Astrocyte (in vitro differentiated cells and primary cell): ENCODE measurements around the gene GIPR. TPM values are rescaled to one million over a fixed set of nuclear protein-coding genes. Genes with fewer than 3 reads are reported as not detected.

Source experiments
- DNase-seq: peaks from one replicate; pipeline ENCODE4 v3.0.0-alpha.2; 2010; ENCODE audit warnings: low read depth
- FAIRE-seq: peaks from 2 replicates; lab custom pipeline; 2011; peaks lifted over from hg19 to GRCh38; lab: Jason Lieb, UNC
- H2AFZ ChIP-seq: 2 replicates; pipeline ENCODE4 v1.6.0; 2012; ENCODE audit warnings: low read depth, low read length, inconsistent platforms
- H3K27ac ChIP-seq: 2 replicates; pipeline ENCODE4 v1.5.1; 2011; ENCODE audit warnings: low read depth, low read length, inconsistent platforms
- H3K27me3 ChIP-seq: 2 replicates; pipeline ENCODE4 v1.6.0; 2011; ENCODE audit warnings: low read length, inconsistent platforms; ENCODE audit not compliant: insufficient read depth
- H3K36me3 ChIP-seq: 2 replicates; pipeline ENCODE4 v1.5.1; 2011; ENCODE audit warnings: low read length, inconsistent platforms; ENCODE audit not compliant: insufficient read depth
- H3K4me1 ChIP-seq: 2 replicates; pipeline ENCODE4 v1.5.1; 2011; ENCODE audit warnings: low read length, inconsistent platforms; ENCODE audit not compliant: insufficient read depth
- H3K4me2 ChIP-seq: 2 replicates; pipeline ENCODE4 v1.6.0; 2012; ENCODE audit warnings: low read length, inconsistent platforms
- H3K4me3 ChIP-seq: 2 replicates; pipeline ENCODE4 v1.5.1; 2011; ENCODE audit warnings: low read depth, mild to moderate bottlenecking, low read length, inconsistent platforms; ENCODE audit not compliant: insufficient read depth
- H3K79me2 ChIP-seq: 2 replicates; pipeline ENCODE4 v1.6.0; 2012; ENCODE audit warnings: mild to moderate bottlenecking, low read length, inconsistent platforms; ENCODE audit not compliant: insufficient read depth
- H3K9ac ChIP-seq: 2 replicates; pipeline ENCODE4 v1.6.0; 2012; ENCODE audit warnings: mild to moderate bottlenecking, low read length, inconsistent platforms
- H3K9me3 ChIP-seq: 2 replicates; pipeline ENCODE4 v1.5.1; 2012; ENCODE audit warnings: low read depth, mild to moderate bottlenecking, low read length, inconsistent platforms; ENCODE audit not compliant: insufficient read depth
- H4K20me1 ChIP-seq: 2 replicates; pipeline ENCODE4 v1.6.0; 2012; ENCODE audit warnings: low read length, inconsistent platforms; ENCODE audit not compliant: insufficient read depth
- H3K27ac Mint-ChIP-seq: one replicate; pipeline ENCODE4 v1.8.0; 2021; ENCODE audit warnings: mild to moderate bottlenecking, mixed read lengths; ENCODE audit not compliant: unreplicated experiment
- H3K27me3 Mint-ChIP-seq: one replicate; pipeline ENCODE4 v1.8.0; 2021; ENCODE audit warnings: low read depth, mixed read lengths; ENCODE audit not compliant: unreplicated experiment
- H3K36me3 Mint-ChIP-seq: one replicate; pipeline ENCODE4 v1.8.0; 2021; ENCODE audit warnings: low read depth, mixed read lengths; ENCODE audit not compliant: unreplicated experiment
- H3K4me1 Mint-ChIP-seq: one replicate; pipeline ENCODE4 v1.8.0; 2021; ENCODE audit warnings: low read depth, mixed read lengths; ENCODE audit not compliant: unreplicated experiment
- H3K4me3 Mint-ChIP-seq: one replicate; pipeline ENCODE4 v1.8.0; 2021; ENCODE audit warnings: mild to moderate bottlenecking, moderate library complexity, mixed read lengths; ENCODE audit not compliant: unreplicated experiment
- H3K9me3 Mint-ChIP-seq: one replicate; pipeline ENCODE4 v1.8.0; 2021; ENCODE audit warnings: mild to moderate bottlenecking, mixed read lengths; ENCODE audit not compliant: unreplicated experiment
- EZH2 ChIP-seq: IDR thresholded peaks from 2 replicates; pipeline ENCODE4 v1.6.1; 2012; ENCODE audit warnings: mild to moderate bottlenecking, low read length, inconsistent platforms; ENCODE audit not compliant: insufficient read depth
- total RNA-seq: library from RNA; stranded (reverse); gene quantifications from 2 replicates; pipeline ENCODE4 v1.2.1, GENCODE V29; 2021
- TF ChIP-seq, protein P1 (sequence below): IDR thresholded peaks from 2 replicates; pipeline ENCODE4 v1.5.1; 2011; ENCODE audit warnings: low read depth, mild to moderate bottlenecking, inconsistent platforms, low read length, moderate library complexity; ENCODE audit not compliant: insufficient read depth

GIPR gene
- total RNA-seq, 1 donor from 2014 or later = 4.4 TPM

DNA sequence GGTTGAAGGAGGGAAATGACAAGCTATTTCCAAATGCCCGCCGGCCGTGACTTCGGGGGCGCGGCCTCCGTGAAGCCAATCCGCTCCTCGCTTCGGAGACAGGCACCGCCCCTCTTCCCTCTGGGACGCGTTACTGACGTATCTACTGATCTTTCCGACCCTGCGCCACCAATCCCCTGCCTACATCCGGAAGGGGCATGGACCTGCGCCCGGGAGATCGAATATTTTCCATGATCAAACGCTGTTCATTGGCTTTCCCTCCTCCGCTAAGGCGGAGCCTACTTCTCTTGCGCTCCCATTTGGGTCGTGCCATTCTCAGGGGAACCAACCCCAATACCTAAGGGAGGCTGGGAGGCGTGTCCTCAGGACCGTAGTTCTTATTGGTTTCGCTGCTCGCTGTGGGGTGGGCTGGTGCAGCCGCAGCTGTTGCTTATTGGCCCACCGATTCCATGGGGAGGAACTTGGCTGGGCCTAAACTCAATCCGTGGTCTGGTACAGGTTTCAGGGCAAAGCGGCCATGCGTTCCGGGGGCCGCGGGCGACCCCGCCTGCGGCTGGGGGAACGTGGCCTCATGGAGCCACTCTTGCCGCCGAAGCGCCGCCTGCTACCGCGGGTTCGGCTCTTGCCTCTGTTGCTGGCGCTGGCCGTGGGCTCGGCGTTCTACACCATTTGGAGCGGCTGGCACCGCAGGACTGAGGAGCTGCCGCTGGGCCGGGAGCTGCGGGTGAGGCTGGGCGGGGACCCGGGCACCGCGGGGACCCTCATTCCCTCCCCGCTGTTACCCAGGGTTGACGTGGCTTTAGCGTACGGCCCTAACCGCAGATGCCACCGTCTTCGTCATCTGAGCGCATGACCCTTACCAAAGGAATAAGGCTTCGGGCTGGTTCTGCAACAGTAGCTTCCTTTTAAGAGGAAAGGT, 24.4 kb downstream of the GIPR start, which contains the start of gene QPCTL:
QPCTL (plus strand) TSS at position 480 of the 919 bp plus-strand sequence; CDS start at position 518, 38 bp downstream.
- DNase-seq (peak; percentile 99), FAIRE-seq (peak; percentile 88)
- H3K4me3 Mint-ChIP-seq = peak within 1 kb of the TSS; percentile 97
- H3K4me2 ChIP-seq = peak within 1 kb of the TSS; percentile 99
- TF ChIP-seq EZH2 = no peak
- TF ChIP-seq, protein P1, sequence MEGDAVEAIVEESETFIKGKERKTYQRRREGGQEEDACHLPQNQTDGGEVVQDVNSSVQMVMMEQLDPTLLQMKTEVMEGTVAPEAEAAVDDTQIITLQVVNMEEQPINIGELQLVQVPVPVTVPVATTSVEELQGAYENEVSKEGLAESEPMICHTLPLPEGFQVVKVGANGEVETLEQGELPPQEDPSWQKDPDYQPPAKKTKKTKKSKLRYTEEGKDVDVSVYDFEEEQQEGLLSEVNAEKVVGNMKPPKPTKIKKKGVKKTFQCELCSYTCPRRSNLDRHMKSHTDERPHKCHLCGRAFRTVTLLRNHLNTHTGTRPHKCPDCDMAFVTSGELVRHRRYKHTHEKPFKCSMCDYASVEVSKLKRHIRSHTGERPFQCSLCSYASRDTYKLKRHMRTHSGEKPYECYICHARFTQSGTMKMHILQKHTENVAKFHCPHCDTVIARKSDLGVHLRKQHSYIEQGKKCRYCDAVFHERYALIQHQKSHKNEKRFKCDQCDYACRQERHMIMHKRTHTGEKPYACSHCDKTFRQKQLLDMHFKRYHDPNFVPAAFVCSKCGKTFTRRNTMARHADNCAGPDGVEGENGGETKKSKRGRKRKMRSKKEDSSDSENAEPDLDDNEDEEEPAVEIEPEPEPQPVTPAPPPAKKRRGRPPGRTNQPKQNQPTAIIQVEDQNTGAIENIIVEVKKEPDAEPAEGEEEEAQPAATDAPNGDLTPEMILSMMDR = no peak
- peaks cover 4% of the 10 kb centered on the region for H3K36me3 Mint-ChIP-seq
- peaks cover 13% of the 10 kb centered on the region for H3K36me3 ChIP-seq
- H3K4me3 ChIP-seq = peak within 1 kb of the TSS; percentile 90
- peaks cover 27% of the 10 kb centered on the region for H4K20me1 ChIP-seq
- H3K4me1 Mint-ChIP-seq = peaks cover 1% of the 10 kb centered on the region
- H2AFZ ChIP-seq = peak within 1 kb of the TSS; percentile 87
- no peaks in the 10 kb centered on the region for H3K27me3 Mint-ChIP-seq
- H3K27ac Mint-ChIP-seq = peak within 1 kb of the TSS; percentile 99
- H3K9me3 ChIP-seq = no peaks in the 10 kb centered on the region
- peaks cover 12% of the 10 kb centered on the region for H3K4me1 ChIP-seq
- H3K27ac ChIP-seq = peak within 1 kb of the TSS; percentile 95
- H3K9ac ChIP-seq = peak within 1 kb of the TSS; percentile 97
- H3K79me2 ChIP-seq = peaks cover 32% of the 10 kb centered on the region
- H3K9me3 Mint-ChIP-seq = no peaks in the 10 kb centered on the region
- no peaks in the 10 kb centered on the region for H3K27me3 ChIP-seq

DNA sequence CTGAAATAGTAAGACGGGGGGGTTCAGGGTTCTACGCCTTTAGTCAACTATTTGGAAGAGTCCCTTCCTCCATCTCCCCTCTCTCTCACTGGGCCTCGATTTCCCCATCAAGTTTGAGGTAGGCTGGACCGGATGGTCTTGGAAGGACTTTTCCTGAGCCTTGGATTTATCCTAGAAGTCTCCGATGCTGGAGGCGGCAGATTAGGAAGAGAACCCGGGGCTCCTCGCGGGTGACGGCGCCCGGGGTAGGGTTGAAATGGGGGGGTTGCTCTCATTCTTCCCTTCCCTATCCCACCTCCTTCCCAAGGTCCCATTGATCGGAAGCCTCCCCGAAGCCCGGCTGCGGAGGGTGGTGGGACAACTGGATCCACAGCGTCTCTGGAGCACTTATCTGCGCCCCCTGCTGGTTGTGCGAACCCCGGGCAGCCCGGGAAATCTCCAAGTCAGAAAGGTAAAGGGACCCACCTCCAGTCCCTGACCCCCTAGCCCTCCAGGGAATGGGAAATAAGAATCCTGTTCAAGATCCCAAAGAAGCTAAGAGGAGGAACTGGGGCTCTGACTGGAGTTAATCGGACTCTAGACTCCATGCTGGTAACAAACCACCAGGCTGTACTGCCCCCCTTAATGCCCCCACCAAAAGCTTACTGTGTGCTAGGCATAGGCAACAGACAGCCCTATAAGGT, 25.2 kb downstream of the GIPR start:
- Mint-ChIP-seq H3K27ac (peak overlapping the region; percentile 84), H3K27me3 (no peaks in the 10 kb centered on the region), H3K4me3 (peak overlapping the region; percentile 97), H3K4me1 (peaks cover 1% of the 10 kb centered on the region), H3K36me3 (peaks cover 8% of the 10 kb centered on the region), H3K9me3 (no peaks in the 10 kb centered on the region)
- Histone ChIP-seq H3K9me3 (no peaks in the 10 kb centered on the region), H3K27ac (peak overlapping the region; percentile 95), H3K4me1 (peaks cover 12% of the 10 kb centered on the region), H3K36me3 (peaks cover 6% of the 10 kb centered on the region), H2AFZ (peak overlapping the region; percentile 70), H3K4me3 (peak overlapping the region; percentile 90), H3K9ac (peak overlapping the region; percentile 97), H3K79me2 (peaks cover 27% of the 10 kb centered on the region), H4K20me1 (peaks cover 19% of the 10 kb centered on the region), H3K4me2 (peak overlapping the region; percentile 99), H3K27me3 (no peaks in the 10 kb centered on the region)
- FAIRE-seq (no peak), DNase-seq (peak; percentile 27)
- TF ChIP-seq, protein P1 = peak; percentile 83
- no peak for TF ChIP-seq EZH2
